PC-9 (cell line): ENCODE results near the gene BMF.

ENCODE experiments used
- CTCF ChIP-seq: fragments of 200-600 bp; sonication (generic); conservative IDR thresholded peaks from 2 replicates; pipeline ENCODE4 v1.6.1; 2017; ENCODE audit warnings: mixed run types, antibody characterized with exemption, mild to moderate bottlenecking, moderate library complexity
- EZH2 ChIP-seq: fragments of 200-600 bp; sonication (generic); IDR thresholded peaks from 2 replicates; pipeline ENCODE4 v1.8.0; 2017; ENCODE audit warnings: antibody characterized with exemption, low read depth

- no peak for TF ChIP-seq CTCF
- no peak for TF ChIP-seq EZH2
Measured at GRCh38 chr15:40103864-40104271, 4.8 kb downstream of the BMF start.
